ENCODE results near the gene TENT4A. TPM values are rescaled to one million over a fixed set of nuclear protein-coding genes. Genes with fewer than 3 reads are reported as not detected.
A peak's percentile ranks its signal among the peaks of the same experiment; 100 is the strongest.

TENT4A gene
- total and polyA plus RNA-seq, 8 donors: 17.1 to 38.2 (median 31.4) TPM

GRCh38 chr5:6784481-6784880 lies 71.2 kb downstream of the TENT4A start:
- peaks cover 0 to 5% of the 10 kb centered on the region in 2 donors for H3K4me1 ChIP-seq
- DNase-seq (no peak), ATAC-seq (no peak)
- H3K36me3 ChIP-seq: no peaks in the 10 kb centered on the region
- H3K4me3 ChIP-seq: no peak overlapping the region
- intact Hi-C loops (cut with DNase I): no loop called here
- no peak overlapping the region for H3K27ac ChIP-seq
- no peaks in the 10 kb centered on the region for H3K27me3 ChIP-seq
- TF ChIP-seq CTCF (IDR thresholded peaks at IDR 0.05): no peak
- H3K9me3 ChIP-seq: no peaks in the 10 kb centered on the region

GRCh38 chr5:6785161-6785860 lies 72.1 kb downstream of the TENT4A start:
- peaks cover 0 to 5% of the 10 kb centered on the region in 2 donors for H3K4me1 ChIP-seq
- DNase-seq (no peak), ATAC-seq (no peak)
- intact Hi-C loops (cut with DNase I): no loop called here
- TF ChIP-seq CTCF (IDR thresholded peaks at IDR 0.05): no peak
- no peaks in the 10 kb centered on the region for H3K9me3 ChIP-seq
- H3K36me3 ChIP-seq: no peaks in the 10 kb centered on the region
- H3K27ac ChIP-seq: no peak overlapping the region
- H3K4me3 ChIP-seq: no peak overlapping the region
- H3K27me3 ChIP-seq: no peaks in the 10 kb centered on the region

- TF ChIP-seq CTCF (IDR thresholded peaks at IDR 0.05): no peak
- DNase-seq (no peak), ATAC-seq (no peak)
- Histone ChIP-seq H3K9me3 (no peaks in the 10 kb centered on the region), H3K4me1 (peaks cover 0 to 5% of the 10 kb centered on the region in 2 donors), H3K27me3 (no peaks in the 10 kb centered on the region), H3K4me3 (no peak overlapping the region), H3K27ac (no peak overlapping the region), H3K36me3 (no peaks in the 10 kb centered on the region)
- intact Hi-C loops (cut with DNase I): no loop called here
Observed at GRCh38 chr5:6785861-6786180, 72.6 kb downstream of the TENT4A start.

- intact Hi-C loops (cut with DNase I): no loop called here
- Histone ChIP-seq H3K9me3 (no peaks in the 10 kb centered on the region), H3K27me3 (peaks cover 0 to 10% of the 10 kb centered on the region in 2 donors), H3K27ac (peak overlapping the region in 1 of 2 donors; percentile 37), H3K4me3 (no peak overlapping the region), H3K4me1 (peaks cover 0 to 5% of the 10 kb centered on the region in 2 donors), H3K36me3 (no peaks in the 10 kb centered on the region)
- TF ChIP-seq CTCF (IDR thresholded peaks at IDR 0.05): no peak
- DNase-seq (peak in 1 of 4 donors; percentile 75), ATAC-seq (peak; percentile 52)
Observed at GRCh38 chr5:6786786-6787495, 73.7 kb downstream of the TENT4A start.

- no peak overlapping the region for H3K27ac ChIP-seq
- H3K36me3 ChIP-seq: no peaks in the 10 kb centered on the region
- DNase-seq (no peak), ATAC-seq (no peak)
- no peak for TF ChIP-seq CTCF (IDR thresholded peaks at IDR 0.05)
- H3K4me1 ChIP-seq: peaks cover 0 to 5% of the 10 kb centered on the region in 2 donors
- intact Hi-C loops (cut with DNase I): no loop called here
- H3K4me3 ChIP-seq: no peak overlapping the region
- H3K27me3 ChIP-seq: peaks cover 0 to 15% of the 10 kb centered on the region in 2 donors
- H3K9me3 ChIP-seq: no peaks in the 10 kb centered on the region
Observed at GRCh38 chr5:6787941-6788340, 74.7 kb downstream of the TENT4A start.

Data from left lung (tissue), 10 donors.